HG03565 (cell line): Measurements from ENCODE around the gene POLD3.

Experiments
- ATAC-seq: cut with Tn5 transposase; IDR thresholded peaks from one replicate; pipeline ENCODE4 v1.9.1; 2021; ENCODE audit warnings: mild to moderate bottlenecking, moderate library complexity; ENCODE audit not compliant: unreplicated experiment

Gene POLD3

GRCh38 chr11:74592441-74593362, at the start of gene POLD3:
Gene POLD3 (plus strand): TSS chr11:74592582. CDS start chr11:74592659, 77 bp downstream.
- peak; percentile 83 for ATAC-seq

DNA sequence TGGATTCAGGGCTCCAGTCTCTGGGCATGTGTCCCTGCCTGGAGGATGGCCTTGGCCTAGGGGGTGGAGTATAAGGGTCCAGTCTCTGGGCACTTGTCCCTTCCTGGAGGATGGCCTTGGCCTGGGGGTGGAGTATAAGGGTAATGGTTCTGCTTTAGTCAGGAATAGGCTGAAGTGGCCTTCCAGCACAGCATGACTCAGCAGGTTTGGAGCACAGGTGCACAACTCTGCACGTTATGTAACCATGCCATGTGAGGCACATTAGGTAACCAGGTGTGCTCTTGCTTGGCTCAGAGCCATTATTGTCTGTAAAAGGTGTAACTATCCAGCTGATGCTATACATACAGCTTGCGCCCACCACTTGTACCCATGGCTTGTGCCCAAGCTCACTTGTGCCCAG, 48.4 kb upstream of the POLD3 start:
- ATAC-seq: no peak

DNA sequence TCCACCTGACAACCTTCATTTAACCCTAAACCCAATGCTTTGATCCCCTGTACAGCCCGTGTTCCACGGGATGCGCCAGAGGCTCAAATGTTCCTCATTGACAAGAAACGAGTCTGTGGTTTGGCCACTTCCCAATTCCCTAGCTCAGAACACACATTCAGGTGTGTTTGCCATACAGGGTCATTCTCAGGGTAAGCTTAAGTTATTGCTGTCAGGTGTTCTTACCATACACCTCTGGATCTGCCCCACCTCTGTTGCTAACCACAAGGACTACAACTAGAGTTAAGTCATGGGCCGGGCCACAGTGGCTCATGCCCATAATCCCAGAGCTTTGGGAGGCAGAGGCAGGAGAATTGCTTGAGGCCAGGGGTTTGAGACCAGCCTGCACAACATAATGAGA, 45.6 kb upstream of the POLD3 start:
- no peak for ATAC-seq

DNA sequence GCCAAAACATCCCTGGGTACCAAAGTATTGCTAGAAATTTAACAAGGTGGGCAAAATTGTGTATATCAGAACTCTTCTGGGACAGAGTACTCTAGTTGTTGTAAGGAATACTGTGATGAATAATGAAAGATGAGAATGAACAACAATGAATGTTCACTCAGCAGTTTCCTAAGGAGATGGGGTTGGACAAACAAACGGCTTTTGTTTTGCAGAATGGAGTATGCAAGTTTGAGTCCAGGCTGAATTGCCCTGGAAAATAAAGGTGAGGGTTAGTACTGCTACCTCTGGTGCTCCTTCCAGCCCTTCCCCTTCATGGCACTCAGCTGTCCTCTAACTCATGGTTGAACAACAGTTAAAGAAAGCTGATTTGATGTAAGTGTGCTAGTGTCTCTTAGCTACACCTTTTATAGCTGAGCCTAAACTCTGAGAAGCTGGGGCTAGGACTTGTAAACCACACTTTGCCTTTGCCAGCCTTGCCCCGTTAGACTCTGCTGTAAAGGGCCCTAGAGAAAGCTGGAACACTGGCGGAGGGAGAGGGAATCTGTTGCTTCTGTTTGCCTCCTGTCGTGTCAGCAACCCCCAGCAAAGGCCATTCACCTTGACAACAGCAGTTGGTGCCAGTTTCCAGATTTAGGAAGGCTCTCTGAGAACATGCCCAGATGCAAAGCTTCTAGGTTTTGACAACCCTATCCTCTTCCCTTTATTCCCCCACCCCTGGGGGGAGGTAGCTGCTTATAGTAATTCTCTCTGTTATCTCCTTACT, 41.2 kb upstream of the POLD3 start:
- no peak for ATAC-seq

GRCh38 chr11:74551754-74552145, 40.6 kb upstream of the POLD3 start:
- no peak for ATAC-seq

- no peak for ATAC-seq
Measured at GRCh38 chr11:74557526-74557925, 34.9 kb upstream of the POLD3 start.

DNA sequence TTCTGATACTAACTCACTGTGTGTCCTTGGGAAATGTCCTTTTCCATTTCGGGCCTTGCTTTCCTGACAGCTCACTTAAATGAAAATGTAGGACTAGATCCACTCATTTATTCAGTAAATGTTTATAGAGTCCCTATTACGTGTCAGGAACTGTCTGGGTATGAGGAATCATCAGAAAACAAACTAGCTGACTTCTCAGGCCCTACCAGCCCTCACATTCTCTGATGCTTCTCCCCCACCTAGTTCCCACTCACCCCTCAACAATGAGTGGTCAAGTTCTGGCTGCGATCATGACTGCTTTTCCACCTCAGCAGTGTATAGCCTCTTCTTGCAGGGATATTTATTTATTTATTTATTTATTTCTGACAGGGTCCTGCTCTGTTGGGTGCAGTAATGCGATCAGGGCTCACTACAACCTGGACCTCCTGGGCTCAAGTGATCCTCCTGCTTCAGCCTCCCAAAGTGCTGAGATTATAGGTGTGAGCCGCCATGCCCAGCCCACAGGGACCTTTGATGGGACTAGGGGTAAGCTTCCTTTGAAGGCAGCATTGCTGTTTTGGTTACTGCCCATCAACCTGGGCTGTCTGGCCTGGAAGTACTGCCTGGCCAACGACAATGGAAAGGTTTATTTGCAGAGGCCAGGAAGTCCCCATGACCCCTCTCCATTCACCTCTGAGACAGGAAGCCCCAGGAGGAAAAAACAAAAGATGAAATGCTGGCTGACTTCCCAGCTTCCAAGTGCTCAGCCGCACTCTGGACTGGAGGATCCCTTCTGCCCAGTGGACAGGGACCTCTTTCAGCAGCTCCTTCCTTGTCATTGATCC, 33.1 kb upstream of the POLD3 start:
- no peak for ATAC-seq

- ATAC-seq: no peak
Measured at GRCh38 chr11:74559934-74560309, 32.5 kb upstream of the POLD3 start.

DNA sequence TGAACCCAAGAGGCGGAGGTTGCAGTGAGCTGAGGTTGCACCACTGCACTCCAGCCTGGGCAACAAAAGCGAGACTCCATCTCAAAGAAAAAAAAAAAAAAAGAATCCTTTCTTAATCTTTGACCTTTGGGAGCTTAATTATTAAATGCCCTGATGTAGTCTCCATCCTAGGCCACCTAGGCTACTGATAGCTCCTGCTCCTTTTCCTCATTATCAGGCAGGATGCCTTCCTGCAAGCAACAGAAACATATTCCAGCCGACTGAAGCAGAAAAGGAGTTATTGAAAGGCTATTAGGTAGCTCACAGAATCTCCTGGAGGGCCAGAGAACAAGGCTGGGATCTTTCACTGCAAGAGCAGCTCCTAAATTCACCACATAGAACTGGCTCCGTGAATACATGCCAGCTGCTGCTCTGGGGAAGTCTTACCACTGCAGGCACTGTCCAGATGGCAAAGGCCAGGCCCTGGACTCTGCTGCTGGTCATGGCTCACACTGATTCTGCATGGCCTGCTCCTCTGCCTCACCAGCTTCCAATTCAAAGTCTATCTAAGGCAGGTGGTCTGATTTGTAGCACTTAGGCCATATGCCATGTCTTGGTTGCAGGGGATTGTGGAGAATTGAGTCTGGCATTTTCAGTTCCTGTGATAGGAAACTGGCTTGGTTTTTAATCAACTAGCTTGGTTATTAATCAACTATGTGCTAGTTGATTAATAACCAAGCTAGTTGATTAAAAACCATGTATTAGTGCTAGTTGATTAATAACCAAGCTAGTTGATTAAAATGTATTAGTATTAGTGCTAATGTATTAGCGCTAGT, 26.0 kb upstream of the POLD3 start:
- no peak for ATAC-seq

DNA sequence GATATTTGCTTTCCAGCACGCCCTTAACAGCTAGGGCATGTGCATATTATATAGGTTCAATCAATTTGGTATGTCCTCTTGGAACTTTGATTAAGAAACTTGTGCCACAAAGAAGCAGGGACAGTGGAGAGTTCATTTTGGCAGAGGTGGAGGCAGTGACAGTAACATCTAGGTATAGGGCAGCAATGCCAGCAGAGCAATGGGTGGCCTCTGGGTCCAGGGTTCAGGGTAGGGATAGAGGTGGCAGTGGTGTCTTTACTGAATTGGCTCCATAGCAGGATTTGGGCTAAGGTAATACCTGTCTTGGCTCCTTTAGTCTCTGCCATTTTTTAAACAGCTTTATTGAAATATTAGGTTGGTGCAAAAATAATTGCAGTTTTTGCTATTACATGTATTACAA, 24.4 kb upstream of the POLD3 start:
- ATAC-seq: no peak

DNA sequence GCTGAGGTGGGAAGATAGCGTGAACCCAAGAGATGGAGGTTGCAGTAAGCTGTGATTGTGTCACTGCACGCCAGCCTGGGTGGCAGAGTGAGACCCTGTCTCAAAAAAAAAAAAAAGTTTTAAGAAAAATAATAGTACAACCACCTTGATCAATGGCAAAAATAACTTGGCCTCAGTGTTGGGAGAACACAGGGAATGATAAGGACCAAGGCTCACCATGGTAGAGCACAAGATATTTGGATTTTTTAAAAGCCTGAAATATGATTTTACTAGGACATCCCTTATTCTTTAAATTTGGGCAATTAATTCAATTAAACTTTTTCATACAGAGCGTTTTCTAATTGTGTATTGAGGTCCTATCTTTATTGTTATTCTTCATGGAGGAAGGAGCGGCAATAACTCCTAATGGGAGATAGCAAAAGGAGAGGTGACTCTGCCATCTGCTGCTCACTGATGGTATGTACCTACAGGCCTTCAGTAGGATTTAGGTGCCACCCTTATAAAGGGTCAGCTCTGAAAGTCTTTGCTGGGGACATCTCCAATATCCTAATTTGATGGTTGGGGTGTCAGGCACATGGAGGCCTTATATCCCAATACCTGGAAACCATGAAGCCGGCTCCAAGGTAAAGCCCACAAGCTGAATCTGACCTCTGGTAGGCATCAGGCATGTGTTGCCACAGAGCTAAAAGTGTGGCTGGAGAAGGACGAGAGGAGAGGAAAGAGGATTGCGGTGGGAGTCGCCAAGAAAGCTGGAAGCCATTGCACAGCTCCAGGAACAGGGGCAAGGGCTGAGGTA, 21.9 kb upstream of the POLD3 start:
- no peak for ATAC-seq

DNA sequence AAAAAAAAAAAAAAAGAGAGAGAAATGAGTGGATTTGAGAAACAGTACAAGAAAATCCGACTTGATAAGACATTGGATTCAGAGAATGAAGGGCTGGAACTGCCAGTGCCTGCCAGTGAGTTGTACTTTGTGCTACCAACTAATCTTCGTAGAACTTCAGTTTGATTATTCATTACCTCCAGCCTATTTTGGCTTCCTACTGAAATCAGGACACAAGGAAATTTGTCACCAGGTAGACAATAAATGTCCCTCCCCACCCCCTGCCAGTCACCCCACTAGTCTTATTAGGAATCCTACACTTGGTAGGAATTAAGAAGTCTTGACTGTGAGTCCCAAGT, 21.4 kb upstream of the POLD3 start:
- no peak for ATAC-seq

DNA sequence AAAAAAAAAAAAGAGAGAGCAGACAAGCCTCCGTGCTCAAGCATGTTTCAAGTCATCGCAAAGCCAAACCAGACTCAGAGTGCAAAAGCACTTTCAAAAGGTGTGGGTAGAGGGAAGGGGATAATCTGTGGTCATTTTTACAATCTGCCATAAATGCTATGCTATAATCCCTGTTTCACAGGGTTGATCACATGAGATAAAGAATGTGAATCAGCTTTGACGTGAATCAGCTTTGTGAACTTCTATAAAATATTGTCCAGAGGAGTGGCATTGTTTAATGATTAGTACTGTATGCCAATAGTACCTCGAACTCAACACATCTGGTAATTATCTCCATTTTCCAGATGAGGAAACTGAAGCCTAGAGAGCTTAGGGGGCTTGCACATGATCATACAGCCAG, 20.0 kb upstream of the POLD3 start:
- no peak for ATAC-seq

- no peak for ATAC-seq
Measured at GRCh38 chr11:74574563-74574962, 17.8 kb upstream of the POLD3 start.

DNA sequence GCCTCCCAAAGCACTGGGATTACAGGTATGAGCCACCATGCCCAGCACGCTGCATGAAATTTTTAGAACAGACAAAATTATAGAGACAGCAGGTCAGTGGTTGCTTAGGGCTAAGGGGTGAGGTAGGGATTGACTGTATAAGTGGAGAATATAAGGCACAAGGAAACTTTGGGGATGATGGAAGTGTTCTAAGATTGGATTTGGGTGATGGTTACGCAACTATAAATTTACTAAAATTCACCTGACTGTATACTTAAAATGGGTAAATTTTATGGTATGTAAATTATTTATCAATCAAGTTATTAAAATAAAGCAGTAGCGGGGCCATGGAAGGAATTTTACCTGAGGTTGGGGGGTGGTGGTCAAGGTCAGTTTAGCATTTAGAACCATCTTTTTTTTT, 16.4 kb upstream of the POLD3 start:
- ATAC-seq: no peak

DNA sequence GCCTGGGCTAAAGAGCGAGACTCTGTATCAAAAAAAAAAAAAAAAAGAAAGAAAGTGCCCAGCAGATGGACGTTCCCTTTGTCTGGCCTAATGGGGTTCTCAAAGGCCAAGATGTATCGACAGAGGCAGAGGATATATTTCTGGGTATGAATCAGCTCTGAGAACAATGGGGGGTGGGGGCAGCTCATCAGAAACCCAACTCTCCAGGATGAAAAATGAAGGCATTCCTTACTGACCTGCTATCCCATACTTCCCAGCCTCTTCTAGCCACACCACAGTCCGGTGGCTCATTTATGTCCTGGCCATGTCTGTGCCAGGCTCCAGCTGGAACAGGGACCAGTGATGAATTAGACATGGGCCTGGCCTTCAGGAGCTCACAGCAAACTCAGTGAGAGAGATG, 15.2 kb upstream of the POLD3 start:
- no peak for ATAC-seq

DNA sequence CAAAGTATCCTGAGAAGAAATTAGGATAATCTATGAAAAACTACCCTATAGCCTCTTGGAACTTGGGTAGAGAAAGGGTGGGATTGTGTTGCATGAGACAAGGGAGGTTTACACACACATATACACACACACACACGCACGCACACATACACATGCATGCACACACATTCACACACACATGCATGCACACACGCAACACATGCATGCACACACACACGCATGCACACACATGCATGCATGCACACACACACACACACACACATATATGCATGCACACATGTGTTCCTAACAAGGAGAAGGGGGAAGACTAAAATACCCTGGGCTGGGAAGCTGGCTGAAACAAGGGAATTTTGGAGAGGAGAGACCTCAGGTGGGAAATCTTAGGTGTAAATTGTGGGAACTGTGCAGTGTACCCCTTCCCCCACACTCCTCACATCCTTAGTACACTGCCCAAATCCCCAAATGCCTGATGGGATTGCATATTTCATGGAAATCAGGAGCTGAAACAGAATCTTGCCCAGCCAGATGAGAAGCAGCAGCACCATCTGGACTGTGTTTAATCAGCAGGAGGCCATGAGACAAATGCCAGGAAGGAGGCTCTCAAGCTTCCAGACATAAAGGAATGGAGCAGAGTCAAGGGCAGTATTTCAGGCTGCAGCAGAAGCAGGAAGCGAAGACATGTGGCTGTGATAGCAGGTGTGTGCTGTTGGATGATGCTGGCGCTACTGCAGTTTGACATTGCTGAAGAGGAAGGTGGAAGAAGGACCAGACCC, 14.6 kb upstream of the POLD3 start:
- ATAC-seq: no peak

- no peak for ATAC-seq
Measured at GRCh38 chr11:74579577-74580270, 12.7 kb upstream of the POLD3 start.
